DMS153 (cell line): ENCODE measurements around the gene MEF2C.

ENCODE experiments used
- DNase-seq: peaks from one replicate; lab custom pipeline; 2025; lab: John Stamatoyannopoulos, UW

The MEF2C gene

GRCh38 chr5:88715503-88715902, 167.5 kb downstream of the MEF2C start:
- no peak for DNase-seq

DNA sequence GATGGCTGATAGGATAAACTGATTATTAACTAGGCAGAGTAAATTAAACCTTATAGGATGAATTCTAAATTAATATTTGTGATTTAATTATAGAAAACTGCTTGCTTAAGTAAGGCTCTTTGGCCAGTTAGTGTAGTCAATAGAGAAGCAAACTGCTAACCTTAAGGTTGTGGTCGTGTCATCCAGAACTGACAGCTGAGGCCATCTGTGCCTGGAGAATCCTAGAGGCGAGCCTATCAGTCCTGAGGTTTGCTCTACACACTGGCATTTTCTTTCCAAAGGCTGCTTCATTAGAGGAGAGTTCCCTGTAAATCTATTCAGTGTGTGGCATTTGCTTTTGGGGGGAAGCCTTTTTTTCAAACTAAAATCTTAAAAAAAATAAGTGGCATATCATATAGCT, 169.2 kb downstream of the MEF2C start:
- DNase-seq = no peak

GRCh38 chr5:88708682-88709398, 174.1 kb downstream of the MEF2C start:
- DNase-seq = no peak

- no peak for DNase-seq
Measured at GRCh38 chr5:88708021-88708420, 175.0 kb downstream of the MEF2C start.

DNA sequence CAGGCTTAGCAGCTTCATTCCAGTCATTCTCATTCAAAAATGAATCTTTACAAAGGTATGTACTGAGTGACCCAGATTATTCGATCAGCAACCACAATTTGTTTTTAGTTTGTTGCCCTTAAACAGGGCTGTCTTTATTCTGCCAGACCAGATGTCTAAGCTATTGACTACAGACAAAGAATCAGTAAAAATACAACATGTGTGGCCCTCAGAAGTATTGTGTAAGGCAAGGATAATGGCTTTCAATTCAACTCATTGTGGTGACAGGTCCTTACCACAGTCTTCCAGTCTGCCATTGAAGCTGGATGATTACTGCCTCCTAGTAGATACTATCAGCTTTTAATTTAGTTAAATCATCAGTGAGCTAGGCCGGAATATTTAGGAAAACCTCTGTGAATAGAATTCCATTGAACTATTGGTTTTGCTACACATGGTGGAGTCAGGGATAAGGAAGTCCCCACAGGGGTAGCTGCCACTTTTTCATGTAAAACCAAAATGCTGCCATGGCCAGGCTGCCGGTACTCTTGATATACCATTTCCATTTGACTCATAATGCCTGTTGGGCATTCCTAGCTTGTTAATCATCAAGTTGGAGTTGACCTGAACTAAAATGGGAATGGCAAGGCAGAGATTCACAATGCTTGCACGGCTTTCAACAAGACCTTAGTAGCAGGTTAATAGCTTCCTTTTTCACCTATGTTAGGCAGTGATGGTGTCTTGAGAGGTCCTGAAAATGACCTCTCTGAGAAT, 175.6 kb downstream of the MEF2C start:
- no peak for DNase-seq

- DNase-seq = no peak
Measured at GRCh38 chr5:88702332-88702731, 180.7 kb downstream of the MEF2C start.

GRCh38 chr5:88700121-88700520, 182.9 kb downstream of the MEF2C start:
- no peak for DNase-seq

DNA sequence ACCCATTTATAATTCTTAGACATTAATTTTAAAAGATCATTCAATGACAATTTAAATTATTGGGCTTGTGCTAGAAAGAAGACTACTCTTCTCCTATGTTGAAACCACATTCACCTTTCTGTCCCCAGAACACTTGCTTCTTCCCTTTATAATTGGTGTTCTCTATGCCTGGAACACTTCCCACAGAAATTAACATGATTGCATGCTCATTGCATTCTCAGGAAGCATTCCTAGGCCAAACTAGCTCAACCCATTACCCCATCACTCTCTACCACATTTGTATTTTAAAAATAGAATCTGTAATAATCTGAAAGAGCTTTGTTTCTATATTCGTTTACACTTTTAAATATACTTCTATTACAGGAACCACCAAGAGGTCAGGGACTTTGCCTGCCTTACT, 184.7 kb downstream of the MEF2C start:
- DNase-seq = no peak

DNA sequence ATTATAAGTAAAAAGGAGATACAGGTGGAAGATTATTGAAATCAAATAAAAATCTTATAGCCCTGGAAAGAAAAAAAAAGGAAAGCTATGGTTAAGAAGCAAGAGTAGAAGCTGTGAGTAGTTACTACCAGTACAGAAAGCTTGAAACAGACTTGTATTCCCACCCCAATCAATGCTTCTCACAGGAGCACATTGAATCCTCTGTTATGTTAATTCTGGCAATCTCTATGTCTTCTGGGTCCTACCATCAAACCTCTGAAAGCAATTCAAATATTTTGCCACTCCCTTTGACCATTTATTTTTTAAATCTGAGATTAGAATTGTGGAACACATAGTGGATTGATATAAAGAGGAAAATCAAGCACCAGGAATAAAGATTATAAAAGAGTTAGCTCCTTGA, 186.5 kb downstream of the MEF2C start:
- no peak for DNase-seq

DNA sequence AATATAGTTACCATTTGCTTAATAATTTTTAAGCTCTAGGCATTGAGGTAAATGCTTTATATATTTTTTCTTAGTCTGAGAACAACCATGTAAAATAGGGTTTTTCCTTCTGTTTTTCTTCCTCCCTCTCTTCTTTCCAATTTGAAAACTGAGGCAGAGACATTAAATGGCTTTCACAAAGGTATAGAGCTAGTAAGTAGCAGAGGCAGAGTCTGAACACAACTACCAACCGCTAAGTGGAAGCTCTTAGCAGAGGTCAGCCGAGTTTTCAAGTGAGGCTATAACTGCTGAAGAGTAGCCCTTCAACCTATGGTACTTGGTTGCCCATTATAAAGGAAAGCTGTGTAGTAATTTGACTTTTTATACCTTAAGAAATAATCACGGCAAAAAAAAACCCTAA, 187.1 kb downstream of the MEF2C start:
- DNase-seq = no peak

- no peak for DNase-seq
Measured at GRCh38 chr5:88695232-88695631, 187.8 kb downstream of the MEF2C start.

GRCh38 chr5:88694023-88694679, 188.8 kb downstream of the MEF2C start:
- no peak for DNase-seq

DNA sequence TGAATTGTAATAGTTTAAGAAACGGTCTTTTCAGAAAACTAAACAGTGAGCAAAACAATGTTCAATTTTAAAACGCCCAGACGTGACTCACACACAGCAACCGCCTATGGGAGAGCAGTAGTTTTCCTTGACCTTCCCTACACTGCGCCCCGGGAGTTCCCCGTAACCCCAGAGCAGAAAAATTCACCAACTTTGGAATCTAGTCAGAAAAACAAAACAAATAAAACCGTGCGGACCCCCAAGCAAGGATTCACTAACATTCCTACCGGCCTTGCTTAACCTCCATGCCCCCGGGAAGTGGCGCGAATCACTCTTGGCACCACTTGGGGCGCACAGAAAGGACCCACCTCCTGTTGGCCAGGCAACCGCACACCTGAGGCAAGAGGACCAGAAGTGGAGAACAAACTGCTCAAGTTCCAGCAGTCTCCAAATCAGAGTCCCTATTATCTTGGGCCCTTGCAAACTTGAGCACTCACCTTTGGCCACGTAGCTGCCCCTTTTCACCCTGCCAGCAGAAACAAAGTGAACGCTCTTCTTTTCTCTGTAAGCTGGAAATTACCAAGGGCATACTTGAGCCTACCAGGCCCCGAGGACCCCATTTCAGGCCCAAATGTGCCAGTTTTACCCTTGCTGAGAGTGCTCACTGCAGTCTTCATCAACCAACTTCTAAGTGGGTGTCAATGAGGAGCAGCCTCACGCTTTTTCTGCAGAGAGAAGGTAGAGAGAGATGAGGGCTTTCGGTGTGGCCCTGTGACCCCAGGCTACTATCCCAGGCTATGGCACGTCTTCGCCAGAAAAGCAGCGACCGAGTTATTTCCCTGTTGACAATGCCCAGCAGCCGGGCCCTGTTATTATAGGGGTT, 189.7 kb downstream of the MEF2C start:
- DNase-seq = no peak

DNA sequence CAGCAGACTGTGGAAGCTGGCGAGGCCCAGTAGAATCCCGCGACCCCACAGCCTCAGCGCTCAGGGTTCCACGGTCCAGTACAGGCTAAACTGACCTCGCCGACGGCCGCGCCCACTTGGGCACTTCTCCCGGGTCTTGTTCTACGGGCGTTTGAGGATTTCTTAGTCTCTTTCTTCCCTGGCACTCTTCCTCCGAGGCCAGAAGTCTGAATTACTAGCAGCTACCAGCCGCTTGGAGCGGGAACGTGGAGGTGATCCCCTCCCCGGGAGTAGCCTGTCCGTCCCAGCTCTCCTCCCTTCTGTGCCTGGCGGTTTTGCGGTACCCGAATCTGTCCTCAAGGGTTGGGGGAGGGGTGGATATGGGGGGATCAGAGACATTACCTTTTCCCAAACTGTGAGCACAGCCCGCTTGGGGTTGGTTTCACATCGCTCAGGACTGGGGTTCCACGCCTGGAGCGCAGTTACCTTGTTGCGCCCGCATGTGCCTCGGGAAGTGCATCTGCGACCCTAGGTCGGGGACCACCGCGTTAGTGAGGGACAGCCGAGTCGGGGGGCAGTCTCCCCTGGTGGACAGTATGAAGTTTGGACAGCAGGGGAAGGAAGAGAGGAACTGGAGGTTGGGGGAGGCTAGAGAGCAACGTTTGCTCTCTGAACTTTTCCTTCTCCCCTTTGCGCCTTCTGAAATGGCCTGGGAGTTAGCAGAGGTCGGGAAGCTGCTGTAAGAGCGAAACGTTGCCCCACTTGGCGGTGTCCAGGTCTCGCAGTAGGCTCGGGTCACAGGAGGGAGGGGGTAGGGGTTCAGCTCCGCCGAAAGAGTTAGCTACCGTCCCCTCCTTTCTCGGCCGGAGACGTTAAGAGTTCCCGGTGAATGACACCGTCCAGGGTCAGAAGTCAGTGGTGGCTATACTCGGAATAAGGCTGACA, 190.8 kb downstream of the MEF2C start:
- DNase-seq = no peak

- no peak for DNase-seq
Measured at GRCh38 chr5:88691230-88691582, 191.8 kb downstream of the MEF2C start.

DNA sequence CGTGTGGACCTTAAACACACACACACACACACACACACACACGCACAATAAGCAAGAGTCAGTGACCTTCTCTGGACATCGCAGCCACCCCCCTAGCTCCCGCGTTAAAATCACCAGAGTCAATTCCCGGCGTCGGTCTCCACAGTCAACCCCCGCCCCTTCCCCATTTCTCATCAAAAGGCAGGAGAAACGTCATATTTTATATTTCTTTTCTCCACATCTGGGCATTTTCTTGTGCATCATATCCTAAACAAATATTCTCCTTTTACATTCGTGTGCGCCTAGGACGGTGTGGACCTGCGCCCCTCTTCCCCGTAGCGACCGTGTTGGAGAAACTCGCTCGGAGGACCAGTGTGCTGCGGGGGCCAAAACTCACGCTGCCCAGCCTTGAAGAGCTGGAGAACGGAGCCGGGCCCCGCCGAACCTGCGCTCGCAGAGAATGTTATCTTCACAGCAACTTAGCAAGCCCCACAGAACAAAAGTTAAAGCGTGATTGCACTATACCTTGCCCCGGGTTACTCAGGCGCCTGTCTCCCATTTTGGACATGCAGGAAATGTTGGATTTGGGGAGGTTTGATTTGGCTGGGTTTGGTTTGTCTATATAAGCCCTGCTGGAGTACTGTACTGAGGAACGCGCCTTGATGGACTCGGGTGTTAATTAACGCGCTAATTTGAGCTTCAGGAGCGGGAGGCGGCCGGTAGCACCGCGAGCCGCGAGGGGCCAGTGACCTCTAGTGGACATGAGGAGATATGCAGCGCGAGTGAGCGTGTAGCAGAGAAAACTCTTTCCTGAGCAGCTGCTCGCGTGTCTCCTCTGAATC, 192.4 kb downstream of the MEF2C start:
- DNase-seq = no peak

DNA sequence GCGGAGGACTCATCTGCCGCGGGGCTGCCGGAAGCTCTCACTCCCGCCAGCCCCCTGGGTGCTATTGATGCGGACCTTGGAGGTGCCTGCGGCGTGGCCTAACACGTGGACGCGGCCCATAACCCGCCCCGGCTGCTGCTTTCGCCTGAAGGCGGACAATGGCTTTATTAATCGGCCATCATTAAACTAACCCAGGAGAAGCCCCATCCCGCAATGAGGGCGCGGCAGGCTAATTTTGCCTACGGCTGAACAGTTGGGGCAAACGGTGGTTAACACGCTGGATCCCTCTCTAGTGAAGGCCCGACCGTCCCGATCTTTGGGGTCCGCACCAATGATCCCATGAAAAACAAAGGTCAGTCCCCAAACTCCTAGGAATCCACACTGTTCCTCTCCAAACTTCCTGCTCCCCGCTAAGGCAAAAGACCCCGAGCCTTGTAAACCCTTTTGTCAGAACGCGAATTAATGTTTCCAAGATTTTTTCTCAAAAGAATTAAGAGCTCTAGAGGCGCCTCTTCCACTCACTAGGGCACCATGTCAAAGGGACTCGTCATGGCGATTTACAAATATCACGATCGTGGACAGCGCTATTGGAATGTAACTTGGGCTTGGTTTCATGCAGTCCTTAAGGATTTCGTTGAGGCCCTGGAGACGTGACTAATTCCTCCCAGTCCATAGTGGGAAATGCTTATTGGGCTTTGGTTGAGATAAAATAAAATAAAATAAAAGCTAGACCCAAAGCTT, 193.1 kb downstream of the MEF2C start:
- no peak for DNase-seq

- DNase-seq = no peak
Measured at GRCh38 chr5:88688984-88689667, 193.9 kb downstream of the MEF2C start.
